Fibroblast of lung (primary cell): ENCODE results near the gene EIF1. TPM values are rescaled to one million over a fixed set of nuclear protein-coding genes. Genes with fewer than 3 reads are reported as not detected.

Experiments used
- DNase-seq, 2 donors: peaks; one replicate each; pipeline versions ENCODE4 v3.0.0 to v3.0.0-alpha.2; 2010; ENCODE audit warnings: low read depth in 2 of 2
- H2AFZ ChIP-seq: 2 replicates; pipeline ENCODE4 v1.5.1; 2012; ENCODE audit warnings: low read length, control low read depth, inconsistent platforms
- H3K27ac ChIP-seq: 2 replicates; pipeline ENCODE4 v1.5.1; 2011; ENCODE audit warnings: low read length, control low read depth; ENCODE audit not compliant: insufficient read depth
- H3K27me3 ChIP-seq: 2 replicates; pipeline ENCODE4 v1.5.1; 2011; ENCODE audit warnings: mild to moderate bottlenecking, low read length; ENCODE audit not compliant: control insufficient read depth, insufficient read depth
- H3K36me3 ChIP-seq: 2 replicates; pipeline ENCODE4 v1.5.1; 2011; ENCODE audit warnings: low read length; ENCODE audit not compliant: control insufficient read depth, insufficient read depth
- H3K4me1 ChIP-seq: 2 replicates; pipeline ENCODE4 v1.5.1; 2011; ENCODE audit warnings: low read length; ENCODE audit not compliant: control insufficient read depth, insufficient read depth; ENCODE audit errors: extremely low read depth
- H3K4me2 ChIP-seq: 2 replicates; pipeline ENCODE4 v1.5.1; 2011; ENCODE audit warnings: low read length, control low read depth; ENCODE audit not compliant: insufficient read depth; ENCODE audit errors: extremely low read depth
- H3K4me3 ChIP-seq, 4 experiments: fragments of 200-600 bp in 1 of 4; sonication (generic) in 1 of 4; replicated peaks in 1 of 4; 2 replicates each; pipeline ENCODE4 v1.5.1; 2011 to 2016; ENCODE audit warnings: low read length in 4 of 4, low read depth in 3 of 4, mild to moderate bottlenecking in 3 of 4, control low read depth in 2 of 4, inconsistent platforms in 1 of 4, mixed read lengths in 1 of 4; ENCODE audit not compliant: insufficient read depth in 1 of 4; ENCODE audit errors: control extremely low read depth in 1 of 4
- H3K79me2 ChIP-seq: 2 replicates; pipeline ENCODE4 v1.5.1; 2012; ENCODE audit warnings: mild to moderate bottlenecking, low read length, inconsistent platforms; ENCODE audit not compliant: control insufficient read depth, insufficient read depth
- H3K9ac ChIP-seq: 2 replicates; pipeline ENCODE4 v1.5.1; 2011; ENCODE audit warnings: mild to moderate bottlenecking, low read length, control low read depth; ENCODE audit not compliant: insufficient read depth
- H3K9me3 ChIP-seq: 2 replicates; pipeline ENCODE4 v1.5.1; 2012; ENCODE audit warnings: low read depth, low read length; ENCODE audit not compliant: control insufficient read depth, insufficient read depth
- H4K20me1 ChIP-seq: 2 replicates; pipeline ENCODE4 v1.5.1; 2011; ENCODE audit warnings: low read length; ENCODE audit not compliant: control insufficient read depth, insufficient read depth; ENCODE audit errors: extremely low read depth
- EZH2 ChIP-seq: IDR thresholded peaks from 2 replicates; pipeline ENCODE4 v1.5.1; 2012; ENCODE audit warnings: low read length, control low read depth, mild to moderate bottlenecking; ENCODE audit errors: missing control alignments
- polyA plus RNA-seq, 2 donors: library from polyadenylated mRNA; depleted of rRNA in 1 of 2; stranded (reverse) in 1 of 2; unstranded in 1 of 2; fragments of >200 nt; gene quantifications; 2 replicates each; pipeline ENCODE4 v1.2.1, GENCODE V29; 2011 to 2012; ENCODE audit warnings: missing spikeins in 1 of 2
- total RNA-seq: library from RNA; depleted of rRNA; stranded (reverse); fragments of >200 nt; gene quantifications from 2 replicates; pipeline ENCODE4 v1.2.1, GENCODE V29; 2014
- TF ChIP-seq, protein P1 (sequence below), 2 donors: IDR thresholded peaks in 1 of 2; conservative IDR thresholded peaks in 1 of 2; 1 replicate in 1 of 2; 2 replicates in 1 of 2; pipeline ENCODE4 v1.5.1; 2011 to 2012; ENCODE audit warnings: low read length in 2 of 2, control low read depth in 1 of 2, inconsistent platforms in 1 of 2, low read depth in 1 of 2, mild to moderate bottlenecking in 1 of 2

EIF1 gene
- total and polyA plus RNA-seq, 2 donors (not counting 1 experiment from before 2014, with no cell fraction given): 145 to 256 TPM

DNA sequence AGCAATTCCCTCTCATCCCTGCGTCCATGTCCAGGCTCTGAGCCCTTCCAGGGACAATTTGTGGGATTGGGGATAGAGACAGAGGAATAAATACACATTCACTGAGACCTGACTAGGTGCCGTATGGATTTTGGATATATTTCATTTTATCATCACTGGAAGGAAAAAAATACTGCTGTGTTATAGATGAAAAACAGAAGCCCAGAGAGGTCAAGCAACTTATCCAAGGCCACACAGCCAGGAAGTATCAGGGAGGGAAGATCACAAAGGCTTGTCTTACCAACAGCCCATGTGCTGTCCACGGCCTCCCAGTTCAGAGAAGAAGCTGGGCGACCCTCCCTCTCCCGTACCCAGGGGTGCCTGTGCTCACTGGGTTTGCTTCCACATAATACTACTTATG, 51.8 kb downstream of the EIF1 start:
- Histone ChIP-seq H3K36me3 (no peaks in the 10 kb centered on the region), H3K9me3 (no peaks in the 10 kb centered on the region), H3K9ac (no peak overlapping the region), H3K79me2 (no peaks in the 10 kb centered on the region), H3K4me3 (no peak overlapping the region), H4K20me1 (no peaks in the 10 kb centered on the region), H3K27ac (no peak overlapping the region), H3K4me2 (no peak overlapping the region), H2AFZ (no peak overlapping the region), H3K4me1 (no peaks in the 10 kb centered on the region), H3K27me3 (peaks cover 18% of the 10 kb centered on the region)
- no peak for TF ChIP-seq EZH2
- TF ChIP-seq, protein P1, sequence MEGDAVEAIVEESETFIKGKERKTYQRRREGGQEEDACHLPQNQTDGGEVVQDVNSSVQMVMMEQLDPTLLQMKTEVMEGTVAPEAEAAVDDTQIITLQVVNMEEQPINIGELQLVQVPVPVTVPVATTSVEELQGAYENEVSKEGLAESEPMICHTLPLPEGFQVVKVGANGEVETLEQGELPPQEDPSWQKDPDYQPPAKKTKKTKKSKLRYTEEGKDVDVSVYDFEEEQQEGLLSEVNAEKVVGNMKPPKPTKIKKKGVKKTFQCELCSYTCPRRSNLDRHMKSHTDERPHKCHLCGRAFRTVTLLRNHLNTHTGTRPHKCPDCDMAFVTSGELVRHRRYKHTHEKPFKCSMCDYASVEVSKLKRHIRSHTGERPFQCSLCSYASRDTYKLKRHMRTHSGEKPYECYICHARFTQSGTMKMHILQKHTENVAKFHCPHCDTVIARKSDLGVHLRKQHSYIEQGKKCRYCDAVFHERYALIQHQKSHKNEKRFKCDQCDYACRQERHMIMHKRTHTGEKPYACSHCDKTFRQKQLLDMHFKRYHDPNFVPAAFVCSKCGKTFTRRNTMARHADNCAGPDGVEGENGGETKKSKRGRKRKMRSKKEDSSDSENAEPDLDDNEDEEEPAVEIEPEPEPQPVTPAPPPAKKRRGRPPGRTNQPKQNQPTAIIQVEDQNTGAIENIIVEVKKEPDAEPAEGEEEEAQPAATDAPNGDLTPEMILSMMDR (conservative IDR thresholded peaks at IDR 0.05 in 1 of 2, IDR thresholded peaks at IDR 0.05 in 1 of 2; ENCODE audit: low read depth in 1 of 2, low read length in 2 of 2): no peak
- DNase-seq: no peak

DNA sequence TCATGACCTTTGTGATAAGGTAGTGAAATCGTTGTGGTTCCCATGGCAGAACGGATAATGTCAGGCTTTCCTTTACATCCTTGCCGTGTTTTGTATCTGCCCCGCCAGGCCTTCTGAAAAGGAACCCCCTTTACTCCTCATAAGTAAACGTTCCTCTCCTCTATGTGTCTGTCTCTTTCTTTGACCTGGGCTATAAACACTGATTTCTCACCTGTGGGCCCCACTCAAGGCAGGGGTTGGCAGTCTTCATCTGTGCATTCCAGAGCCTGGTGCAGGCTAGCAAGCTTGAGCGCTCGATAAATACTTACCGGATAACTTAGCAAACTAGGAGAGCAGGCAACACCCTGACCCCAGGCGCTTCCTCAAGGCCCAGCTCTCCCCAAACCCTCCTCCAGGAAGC, 53.0 kb downstream of the EIF1 start:
- H3K27ac ChIP-seq: no peak overlapping the region
- H3K36me3 ChIP-seq: no peaks in the 10 kb centered on the region
- H2AFZ ChIP-seq: no peak overlapping the region
- no peak overlapping the region for H3K4me2 ChIP-seq
- no peak overlapping the region for H3K9ac ChIP-seq
- TF ChIP-seq, protein P1 (conservative IDR thresholded peaks at IDR 0.05 in 1 of 2, IDR thresholded peaks at IDR 0.05 in 1 of 2; ENCODE audit: low read depth in 1 of 2, low read length in 2 of 2): no peak
- no peak for TF ChIP-seq EZH2
- no peak for DNase-seq
- H3K79me2 ChIP-seq: no peaks in the 10 kb centered on the region
- H3K4me1 ChIP-seq: no peaks in the 10 kb centered on the region
- H3K9me3 ChIP-seq: no peaks in the 10 kb centered on the region
- no peaks in the 10 kb centered on the region for H4K20me1 ChIP-seq
- no peak overlapping the region for H3K4me3 ChIP-seq
- peaks cover 6% of the 10 kb centered on the region for H3K27me3 ChIP-seq

Other genes starting within 250 kb of the EIF1 start
- under 0.01 TPM in 1 of 2 replicates, not detected in the other for gene KRT38, start 247.9 kb upstream of the EIF1 start, total RNA-seq
- gene KRT38, start 247.9 kb upstream of the EIF1 start, polyA plus RNA-seq: 0.02 and 0.07 TPM in 2 replicates
- under 0.01 TPM in 2 replicates for gene KRT32, start 221.5 kb upstream of the EIF1 start, total RNA-seq
- gene KRT32, start 221.5 kb upstream of the EIF1 start, polyA plus RNA-seq: 0.03 and 0.09 TPM in 2 replicates
- gene KRT35, start 207.7 kb upstream of the EIF1 start, total RNA-seq: not detected in 2 replicates
- not detected in 2 replicates for gene KRT35, start 207.7 kb upstream of the EIF1 start, polyA plus RNA-seq
- gene KRT36, start 199.0 kb upstream of the EIF1 start, total RNA-seq: not detected in 2 replicates
- gene KRT36, start 199.0 kb upstream of the EIF1 start, polyA plus RNA-seq: 0.03 TPM in 2 replicates
- gene KRT13, start 183.3 kb upstream of the EIF1 start, total RNA-seq: not detected in 2 replicates
- 0.03 TPM in 1 of 2 replicates, not detected in the other for gene KRT13, start 183.3 kb upstream of the EIF1 start, polyA plus RNA-seq
- 0.17 TPM in 1 of 2 replicates, not detected in the other for gene KRT15, start 170.0 kb upstream of the EIF1 start, total RNA-seq
- gene KRT15, start 170.0 kb upstream of the EIF1 start, polyA plus RNA-seq: 0.47 and 1.8 TPM in 2 replicates
- gene KRT19, start 160.6 kb upstream of the EIF1 start, total RNA-seq: 11.6 and 22.3 TPM in 2 replicates
- gene KRT19, start 160.6 kb upstream of the EIF1 start, polyA plus RNA-seq: 8.1 and 32.6 TPM in 2 replicates
- not detected in 2 replicates for gene KRT9, start 116.8 kb upstream of the EIF1 start, total RNA-seq
- not detected in 2 replicates for gene KRT9, start 116.8 kb upstream of the EIF1 start, polyA plus RNA-seq
- gene KRT14, start 102.0 kb upstream of the EIF1 start, total RNA-seq: not detected in 2 replicates
- 0.62 and 0.94 TPM in 2 replicates for gene KRT14, start 102.0 kb upstream of the EIF1 start, polyA plus RNA-seq
- not detected in 2 replicates for gene KRT16, start 76.1 kb upstream of the EIF1 start, total RNA-seq
- 0.05 and 0.09 TPM in 2 replicates for gene KRT16, start 76.1 kb upstream of the EIF1 start, polyA plus RNA-seq
- 0.26 and 0.50 TPM in 2 replicates for gene KRT17, start 64.3 kb upstream of the EIF1 start, total RNA-seq
- gene KRT17, start 64.3 kb upstream of the EIF1 start, polyA plus RNA-seq: 0.89 and 0.90 TPM in 2 replicates
- gene GAST, start 23.4 kb downstream of the EIF1 start, total RNA-seq: not detected in 2 replicates
- not detected in 2 replicates for gene GAST, start 23.4 kb downstream of the EIF1 start, polyA plus RNA-seq
- gene HAP1, start 45.8 kb downstream of the EIF1 start, total RNA-seq: 0.17 and 0.26 TPM in 2 replicates
- 0.01 and 0.02 TPM in 2 replicates for gene HAP1, start 45.8 kb downstream of the EIF1 start, polyA plus RNA-seq
- 6.4 and 13.2 TPM in 2 replicates for gene JUP, start 97.8 kb downstream of the EIF1 start, total RNA-seq
- gene JUP, start 97.8 kb downstream of the EIF1 start, polyA plus RNA-seq: 3.2 and 12.6 TPM in 2 replicates
- 36.8 and 42.1 TPM in 2 replicates for gene P3H4, start 123.1 kb downstream of the EIF1 start, total RNA-seq
- 29.1 and 37.0 TPM in 2 replicates for gene P3H4, start 123.1 kb downstream of the EIF1 start, polyA plus RNA-seq
- gene FKBP10, start 124.1 kb downstream of the EIF1 start, total RNA-seq: 182 and 211 TPM in 2 replicates
- 242 and 262 TPM in 2 replicates for gene FKBP10, start 124.1 kb downstream of the EIF1 start, polyA plus RNA-seq
- 61.9 and 88.1 TPM in 2 replicates for gene NT5C3B, start 147.3 kb downstream of the EIF1 start, total RNA-seq
- gene NT5C3B, start 147.3 kb downstream of the EIF1 start, polyA plus RNA-seq: 83.5 and 101 TPM in 2 replicates
- gene KLHL10, start 148.9 kb downstream of the EIF1 start, total RNA-seq: 0.26 and 0.33 TPM in 2 replicates
- gene KLHL10, start 148.9 kb downstream of the EIF1 start, polyA plus RNA-seq: 0.20 and 0.33 TPM in 2 replicates
- gene KLHL11, start 176.5 kb downstream of the EIF1 start, total RNA-seq: 24.4 and 28.2 TPM in 2 replicates
- gene KLHL11, start 176.5 kb downstream of the EIF1 start, polyA plus RNA-seq: 8.1 and 8.7 TPM in 2 replicates
- 108 and 312 TPM in 2 replicates for gene ACLY, start 230.1 kb downstream of the EIF1 start, total RNA-seq
- 225 and 241 TPM in 2 replicates for gene ACLY, start 230.1 kb downstream of the EIF1 start, polyA plus RNA-seq
- gene ODAD4, start 241.7 kb downstream of the EIF1 start, total RNA-seq: 0.99 and 1.3 TPM in 2 replicates
- 0.36 and 0.50 TPM in 2 replicates for gene ODAD4, start 241.7 kb downstream of the EIF1 start, polyA plus RNA-seq